ENCODE results near the gene SMIM14.
"Not testable (repeated sequence)": the region's sequence is repeated elsewhere in the genome, so short reads cannot be mapped to it uniquely, and the experiment has no call there.

DNA sequence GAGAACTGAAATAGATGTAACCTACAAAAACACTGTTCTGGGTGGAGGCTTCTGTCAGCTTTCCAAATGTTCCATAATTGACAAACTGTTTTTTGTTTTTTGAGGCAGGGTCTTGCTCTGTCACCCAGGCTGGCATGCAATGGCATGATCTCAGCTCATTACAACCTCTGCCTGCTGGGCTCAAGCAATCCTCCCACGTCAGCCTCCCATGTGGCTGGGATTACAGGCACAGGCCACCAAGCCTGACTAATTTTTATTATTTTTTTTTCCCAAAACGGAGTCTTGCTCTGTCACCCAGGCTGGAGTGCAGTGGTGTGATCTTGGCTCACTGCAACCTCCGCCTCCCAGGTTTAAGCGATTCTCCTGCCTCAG is 136.0 kb downstream of the SMIM14 start:
- TF ChIP-seq ZNF274 (IDR thresholded peaks at IDR 0.05; ENCODE audit: low read depth, low read length); YY1 (IDR thresholded peaks at IDR 0.05; ENCODE audit: insufficient read depth, insufficient read length); SUZ12 (IDR thresholded peaks at IDR 0.05; ENCODE audit: extremely low read depth, insufficient read depth, insufficient read length): not testable (repeated sequence)
